HG02973 (cell line): ENCODE measurements around the gene RGS10.

Source experiments
- ATAC-seq: cut with Tn5 transposase; IDR thresholded peaks from one replicate; pipeline ENCODE4 v1.9.1; 2021; ENCODE audit warnings: moderate library complexity; ENCODE audit not compliant: unreplicated experiment

Gene RGS10

DNA sequence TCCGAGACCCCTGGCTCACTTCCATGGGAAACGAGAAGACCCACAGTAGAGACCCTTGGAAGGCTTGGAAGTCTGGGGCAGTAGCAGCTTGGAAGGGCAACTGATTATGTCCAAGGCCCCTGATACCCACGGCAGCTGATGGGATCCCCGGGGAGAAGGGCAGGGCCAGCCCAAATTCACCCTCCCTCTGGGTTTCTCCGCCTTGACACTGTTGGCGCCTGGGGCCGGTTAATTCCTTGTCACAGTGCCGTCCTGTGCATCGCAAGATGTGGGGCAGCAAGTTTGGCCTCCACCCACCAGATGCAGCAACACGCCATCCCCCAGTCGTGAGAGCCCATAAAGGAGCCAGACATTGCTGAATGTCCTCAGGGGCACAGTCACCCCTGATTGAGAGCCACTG lies 89.2 kb downstream of the RGS10 start:
- no peak for ATAC-seq

GRCh38 chr10:119452396-119452795 lies 90.1 kb downstream of the RGS10 start:
- ATAC-seq: no peak

- no peak for ATAC-seq
Observed at GRCh38 chr10:119451300-119451896, 91.1 kb downstream of the RGS10 start.

DNA sequence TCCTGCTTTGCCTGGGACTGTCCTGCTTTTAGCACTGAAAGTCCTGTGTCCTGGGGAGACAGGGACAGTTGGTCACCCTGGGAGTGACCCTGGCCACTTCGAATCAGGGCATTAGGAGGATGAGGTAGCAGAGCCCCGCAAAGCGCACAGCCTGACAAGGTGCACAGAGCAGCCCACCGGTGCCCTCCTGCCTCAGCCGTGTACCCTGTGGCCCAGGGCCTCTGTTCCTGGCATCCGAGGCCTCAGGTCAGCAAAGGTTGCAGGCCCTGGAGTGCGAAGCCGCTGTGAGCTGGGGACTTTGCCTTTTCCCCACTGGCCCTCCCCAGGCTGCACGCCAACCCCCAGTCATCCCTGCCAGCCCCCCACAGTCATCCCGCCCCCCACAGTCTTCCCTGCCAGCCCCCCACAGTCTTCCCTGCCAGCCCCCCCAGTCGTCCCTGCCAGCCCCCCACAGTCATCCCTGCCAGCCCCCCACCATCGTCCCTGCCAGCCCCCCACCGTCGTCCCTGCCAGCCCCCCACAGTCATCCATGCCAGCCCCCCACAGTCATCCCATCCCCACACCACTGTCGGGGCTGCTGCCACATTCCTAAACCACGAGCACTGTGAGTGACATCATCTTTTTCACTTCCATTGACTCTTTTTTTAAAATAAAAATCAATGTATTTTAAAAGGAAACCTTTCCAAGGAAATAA lies 91.8 kb downstream of the RGS10 start:
- ATAC-seq: no peak
